GM18951 (cell line): ENCODE measurements around the gene TSPAN2.

Experiments used
- POLR2A ChIP-seq: IDR thresholded peaks from 4 replicates; pipeline ENCODE4 v1.6.1; 2011; ENCODE audit warnings: mild to moderate bottlenecking; ENCODE audit not compliant: insufficient read length, insufficient read depth; ENCODE audit errors: extremely low read depth
- in situ Hi-C: fragments of 300-500 bp; cut with MboI; formaldehyde crosslinking; loops from one replicate; pipeline ENCODE4 v1.12.0; 2022; ENCODE audit warnings: low sequenced_read_pairs, mixed read lengths, inconsistent platforms; ENCODE audit not compliant: unreplicated experiment

The TSPAN2 gene

DNA sequence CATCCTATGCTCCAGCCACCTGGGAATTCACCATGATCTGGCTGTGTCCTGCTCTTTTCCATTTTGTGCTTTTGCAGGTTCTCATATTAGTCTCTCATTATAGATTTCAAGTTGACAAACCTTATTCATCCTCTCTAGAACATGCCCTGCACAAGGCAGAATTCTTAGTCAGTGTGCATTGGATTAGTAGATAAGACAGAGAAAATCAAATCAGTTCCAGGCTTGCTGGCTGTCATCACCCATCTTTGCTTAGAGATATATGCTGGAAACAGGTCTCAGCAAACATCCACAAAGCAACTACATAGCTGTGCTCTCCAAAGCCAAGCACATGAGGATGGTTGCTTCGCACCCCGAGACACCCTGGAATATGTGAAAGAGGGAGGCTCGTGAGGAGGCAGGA lies 24.8 kb downstream of the TSPAN2 start:
- no peak for TF ChIP-seq POLR2A
- in situ Hi-C loops, result no loop called here

DNA sequence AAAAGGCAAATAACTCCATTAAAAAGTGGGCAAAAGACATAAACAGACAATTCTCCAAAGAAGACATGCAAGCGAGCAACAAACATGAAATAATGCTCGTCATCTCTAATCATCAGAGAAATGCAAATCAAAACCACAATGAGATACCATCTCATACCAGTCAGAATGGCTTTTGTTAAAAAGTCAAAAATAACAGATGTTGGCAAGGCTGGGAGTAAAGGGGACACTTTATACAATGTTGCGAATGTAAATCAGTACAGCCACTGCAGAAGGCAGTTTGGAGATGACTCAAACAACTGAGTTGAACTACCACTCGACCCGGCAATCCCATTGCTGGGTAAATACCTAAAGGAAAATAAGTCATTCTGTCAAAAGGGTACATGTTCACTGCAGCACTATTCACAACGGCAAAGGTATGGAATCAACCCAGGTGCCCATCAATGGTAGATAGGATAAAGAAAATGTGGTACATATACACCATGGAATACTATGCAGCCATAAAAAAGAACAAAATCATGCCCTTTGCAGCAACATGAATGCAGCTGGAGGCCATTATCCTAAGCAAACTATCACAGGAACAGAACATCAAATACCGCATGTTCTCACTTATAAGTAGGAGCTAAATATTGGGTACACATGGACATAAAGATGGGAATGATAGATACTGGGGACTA lies 25.9 kb downstream of the TSPAN2 start:
- no peak for TF ChIP-seq POLR2A
- in situ Hi-C loops, result no loop called here

DNA sequence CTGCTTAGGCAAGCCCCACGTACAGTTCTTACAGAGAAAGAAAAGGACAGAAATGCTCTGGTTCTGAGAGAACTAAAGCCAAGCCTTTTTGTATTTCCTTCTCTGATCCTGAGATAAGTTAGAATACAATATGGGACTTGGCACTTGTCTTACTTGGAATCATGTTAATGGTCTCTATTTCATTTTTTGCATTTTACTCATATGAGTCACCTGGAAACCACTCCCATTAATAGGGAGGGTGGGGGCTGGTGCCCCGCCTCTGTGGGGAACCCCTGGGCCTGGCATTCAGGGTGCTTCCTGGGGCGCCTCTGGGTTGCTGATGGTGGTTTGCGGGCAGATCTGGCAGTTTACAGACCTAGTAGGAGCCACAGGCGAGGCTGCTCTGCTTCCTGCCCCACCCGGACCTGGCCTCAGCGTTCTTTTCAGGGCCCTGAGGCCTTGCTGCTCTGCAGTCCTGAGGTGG lies 26.7 kb downstream of the TSPAN2 start:
- in situ Hi-C loops, result no loop called here
- no peak for TF ChIP-seq POLR2A

- TF ChIP-seq POLR2A, result no peak
- in situ Hi-C loops, result no loop called here
Observed at GRCh38 chr1:115060501-115060900, 28.8 kb downstream of the TSPAN2 start.

DNA sequence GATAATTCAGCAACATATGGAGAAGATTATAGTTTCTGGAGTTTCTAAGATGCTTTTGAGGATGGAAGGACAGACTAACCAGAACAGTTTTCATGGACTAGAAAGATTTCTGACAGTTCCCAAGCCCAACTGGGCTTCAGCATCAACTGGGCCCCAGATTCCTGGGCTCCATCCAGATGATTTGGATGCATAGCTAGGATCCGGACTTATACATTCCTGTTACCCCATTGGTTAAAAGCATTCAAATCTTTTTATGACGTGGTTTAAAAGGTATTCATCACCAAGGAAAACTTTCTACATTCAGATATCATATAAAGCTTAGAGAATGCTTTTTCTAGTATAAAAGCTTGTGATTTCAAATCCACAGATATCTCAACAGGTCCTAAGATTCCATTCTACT lies 30.0 kb downstream of the TSPAN2 start:
- TF ChIP-seq POLR2A, result no peak
- in situ Hi-C loops, result no loop called here

- in situ Hi-C loops, result no loop called here
- no peak for TF ChIP-seq POLR2A
Observed at GRCh38 chr1:115057661-115058254, 31.5 kb downstream of the TSPAN2 start.

GRCh38 chr1:115056395-115056798 lies 32.9 kb downstream of the TSPAN2 start:
- TF ChIP-seq POLR2A, result no peak
- in situ Hi-C loops, result no loop called here

GRCh38 chr1:115052454-115053083 lies 36.7 kb downstream of the TSPAN2 start:
- in situ Hi-C loops, result no loop called here

DNA sequence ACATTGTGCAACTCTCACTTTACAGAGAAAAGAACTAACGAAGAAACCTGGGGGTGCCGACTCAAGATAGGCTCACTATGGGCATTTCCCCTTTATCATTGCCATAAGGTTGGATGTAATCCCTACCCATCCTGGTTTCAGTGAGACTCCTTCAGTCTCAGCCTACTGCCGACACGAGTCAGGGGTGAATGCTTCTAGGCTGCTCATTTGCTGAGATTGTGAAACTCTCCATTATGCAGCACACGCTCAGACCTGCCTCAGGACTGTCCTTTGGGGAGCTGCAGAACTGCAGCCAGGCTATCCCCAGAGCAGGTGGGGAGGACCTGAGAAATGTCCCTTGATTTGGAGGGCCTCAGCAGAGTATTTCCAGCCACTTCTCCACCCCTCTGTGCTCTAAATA lies 37.5 kb downstream of the TSPAN2 start:
- in situ Hi-C loops, result no loop called here
- no peak for TF ChIP-seq POLR2A

More at GRCh38 chr1:115052454-115053083, 36.7 kb downstream of the TSPAN2 start:
- TF ChIP-seq POLR2A, result no peak

DNA sequence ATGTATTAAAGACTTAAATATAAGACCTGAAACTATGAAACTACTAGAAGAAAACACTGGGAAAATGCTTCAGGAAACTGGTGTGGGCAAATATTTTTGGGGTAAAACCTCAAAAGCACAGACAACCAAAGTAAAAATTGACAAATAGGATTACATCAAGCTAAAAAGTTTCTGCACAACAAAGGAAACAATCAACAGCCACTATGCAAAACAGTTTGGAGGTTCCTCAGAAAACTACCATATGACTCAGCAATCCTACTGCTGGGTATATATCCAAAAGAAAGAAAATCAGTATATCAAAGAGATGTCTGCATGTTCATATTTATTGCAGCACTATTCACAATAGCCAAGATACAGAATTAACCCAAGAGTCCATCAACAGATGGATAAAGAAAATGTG lies 42.6 kb downstream of the TSPAN2 start:
- no peak for TF ChIP-seq POLR2A
- in situ Hi-C loops, result no loop called here

DNA sequence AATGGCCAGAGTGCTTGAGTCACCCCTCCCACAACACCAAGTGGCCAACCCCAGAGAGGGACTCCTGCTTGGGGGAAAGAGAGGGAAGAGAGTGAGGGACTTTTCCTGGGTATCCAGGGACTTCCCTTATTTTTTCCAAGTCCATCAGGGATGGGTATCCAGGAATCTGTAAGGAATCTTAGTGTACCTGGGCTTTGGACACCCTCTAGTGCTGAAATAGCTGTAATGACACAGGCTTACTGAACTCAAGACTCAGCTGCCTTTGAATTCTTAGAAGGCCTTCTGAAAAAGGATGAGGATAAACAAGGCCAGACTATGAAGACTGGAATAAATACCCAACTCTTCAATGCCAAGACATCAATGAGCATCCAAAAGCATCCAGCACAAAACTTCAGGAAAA lies 47.6 kb downstream of the TSPAN2 start:
- in situ Hi-C loops, result no loop called here
- TF ChIP-seq POLR2A, result no peak

GRCh38 chr1:115040501-115040900 lies 48.8 kb downstream of the TSPAN2 start:
- no peak for TF ChIP-seq POLR2A
- in situ Hi-C loops, result no loop called here

DNA sequence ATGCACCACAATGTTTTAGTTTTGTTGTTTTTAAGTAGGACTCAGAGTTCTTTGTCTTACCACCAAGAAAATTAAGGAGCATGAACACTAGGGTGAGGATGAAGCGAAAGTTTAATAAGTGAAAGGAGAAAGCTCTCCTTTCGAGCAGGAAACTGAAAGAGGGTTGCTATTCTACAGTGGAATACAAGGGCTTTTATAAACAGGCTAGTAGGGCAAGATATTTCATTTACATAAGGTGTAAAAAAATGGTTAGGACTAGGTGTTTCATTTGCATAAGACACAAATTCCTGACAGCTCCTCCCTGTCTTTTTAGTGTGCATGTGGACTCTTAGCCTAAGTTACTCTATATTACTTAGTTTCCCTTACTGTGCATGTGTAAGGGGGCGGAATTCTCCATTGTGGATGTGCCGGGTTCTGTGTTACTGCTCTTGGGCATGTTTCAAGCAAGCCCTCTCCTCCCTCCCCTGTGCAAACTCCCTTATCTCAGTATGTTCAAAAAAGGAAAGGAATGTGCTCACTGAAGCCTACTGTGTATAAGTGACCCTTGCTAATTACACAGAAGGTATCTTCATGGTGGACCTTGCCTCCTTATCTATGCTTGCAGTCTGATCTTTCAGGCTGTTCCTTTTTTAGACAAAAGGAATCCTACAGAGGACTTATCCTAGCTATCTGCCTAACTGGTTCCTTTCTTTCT lies 52.3 kb downstream of the TSPAN2 start:
- in situ Hi-C loops, result no loop called here
- no peak for TF ChIP-seq POLR2A

DNA sequence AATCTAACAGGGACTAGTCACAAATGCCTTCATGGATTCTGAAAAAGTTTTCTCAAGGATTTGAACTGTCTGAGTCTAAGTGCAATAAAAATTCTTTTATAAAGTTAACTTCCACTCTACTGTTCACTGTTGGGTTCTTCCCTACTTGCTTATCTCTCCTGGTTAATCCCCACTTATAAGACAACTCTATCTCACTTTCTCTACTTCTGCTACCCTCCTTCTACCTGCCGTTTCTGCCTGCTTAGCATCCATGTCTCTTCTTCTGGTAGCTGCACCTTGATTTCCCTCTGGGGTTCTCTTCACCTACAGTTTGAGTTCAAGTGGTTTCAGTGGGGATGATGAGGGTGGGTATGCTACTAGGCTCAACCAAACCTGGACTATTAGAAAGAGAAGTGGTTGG lies 53.7 kb downstream of the TSPAN2 start:
- no peak for TF ChIP-seq POLR2A
- in situ Hi-C loops, result no loop called here

- in situ Hi-C loops, result no loop called here
Observed at GRCh38 chr1:115031595-115031994, 57.7 kb downstream of the TSPAN2 start.

More at GRCh38 chr1:115031595-115031994, 57.7 kb downstream of the TSPAN2 start:
- no peak for TF ChIP-seq POLR2A
